NCI-H460 (cell line): ENCODE data around the gene PAPOLG. TPM values are rescaled to one million over a fixed set of nuclear protein-coding genes. Genes with fewer than 3 reads are reported as not detected.

ENCODE experiments used
- DNase-seq: peaks from one replicate; pipeline ENCODE4 v3.0.0-alpha.2; 2016; ENCODE audit warnings: low read depth; ENCODE audit errors: extremely low read depth
- polyA plus RNA-seq: library from polyadenylated mRNA; depleted of rRNA; stranded (reverse); fragments of >200 nt; gene quantifications from 2 replicates; pipeline ENCODE4 v1.2.3, GENCODE V29; 2014; cell fraction: nucleus; rRNA removed
- total RNA-seq: library from RNA; depleted of rRNA; stranded (reverse); fragments of >200 nt; shearing (Covaris generic); gene quantifications from 2 replicates; pipeline ENCODE4 v1.2.3, GENCODE V29; 2014; rRNA removed

The PAPOLG gene
- total RNA-seq: 21.6 and 29.0 TPM in 2 replicates
- polyA plus RNA-seq: 4.5 and 9.2 TPM in 2 replicates

DNA sequence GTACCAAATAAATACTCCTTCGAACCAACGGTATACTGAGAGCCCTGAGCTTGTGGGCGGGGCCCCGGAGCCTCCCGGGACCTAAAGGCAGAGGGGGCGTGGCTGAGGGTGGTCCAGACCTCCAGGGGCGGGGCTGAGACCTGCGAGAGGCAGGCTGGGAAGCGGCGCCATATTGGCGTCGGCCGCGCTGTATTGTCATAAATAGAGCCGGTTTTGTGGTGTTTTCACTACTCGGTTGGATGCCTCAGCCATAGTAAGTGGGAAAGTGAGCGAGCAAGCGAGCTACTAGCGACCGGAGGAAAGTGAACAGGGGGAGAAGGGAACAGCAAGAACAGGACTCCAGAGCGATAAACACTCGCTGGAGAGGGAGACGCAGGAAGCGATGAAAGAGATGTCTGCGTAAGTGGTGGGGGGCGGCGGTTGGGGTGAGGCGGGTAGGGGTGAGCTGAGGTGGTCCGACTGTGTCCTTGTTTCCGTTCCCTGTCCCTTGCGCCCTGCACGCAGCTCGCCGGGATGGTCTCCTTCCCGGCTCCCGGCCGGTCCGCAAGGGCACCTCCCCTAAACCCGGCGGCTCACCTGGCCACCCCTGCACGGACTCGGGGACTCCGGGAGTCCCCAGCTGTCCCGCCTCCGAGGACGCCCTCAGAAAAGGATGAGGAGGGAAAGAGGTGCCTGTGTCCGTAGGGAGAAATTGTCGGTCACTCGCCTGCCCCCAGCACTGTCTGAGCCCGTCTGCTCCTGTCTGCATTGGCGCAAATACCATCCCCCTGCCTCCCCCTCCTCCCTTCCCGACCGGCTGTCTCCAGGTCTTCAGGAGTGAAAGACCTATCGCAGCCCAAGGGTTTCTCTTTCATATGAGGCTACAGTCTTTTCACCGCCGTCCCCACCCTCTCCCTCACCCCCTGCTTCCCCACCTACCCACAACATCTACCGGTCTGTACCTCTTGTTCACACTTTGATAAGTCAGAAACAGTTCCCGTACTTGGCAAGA, at the start of gene PAPOLG:
Gene PAPOLG, plus strand, starts transcription at position 172 of the 991 bp plus-strand sequence. Its CDS starts 211 bp downstream, at position 383.
- peak; percentile 91 for DNase-seq

DNA sequence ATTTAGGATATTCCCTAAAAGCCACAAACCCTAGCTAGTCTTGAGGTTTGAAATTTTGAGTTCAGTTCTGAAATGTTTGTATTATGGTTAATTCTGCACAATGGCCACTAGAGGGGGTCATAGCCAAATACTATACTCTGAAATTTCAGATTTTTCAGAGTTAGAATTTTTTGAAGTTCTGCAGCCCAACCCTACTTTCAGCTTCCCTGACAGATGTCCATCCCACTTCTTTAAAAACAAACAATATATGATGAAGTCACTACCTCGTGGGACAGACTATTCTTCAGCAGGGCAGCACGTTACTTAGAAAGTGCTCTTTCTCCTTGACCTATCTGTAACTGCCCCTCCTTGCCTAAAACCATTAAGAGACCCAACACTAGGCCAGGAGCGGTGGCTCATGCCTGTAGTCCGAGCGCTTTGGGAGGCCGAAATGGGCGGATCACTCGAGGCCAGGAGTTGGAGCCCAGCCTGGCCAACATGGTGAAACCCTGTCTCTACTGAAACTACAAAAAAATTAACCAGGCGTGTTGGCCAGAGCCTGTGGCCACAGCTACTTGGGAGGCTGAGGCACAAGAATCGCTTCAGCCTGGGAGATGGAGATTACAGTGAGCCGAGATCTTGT, 48.2 kb upstream of the PAPOLG start:
- DNase-seq: peak; percentile 21

DNA sequence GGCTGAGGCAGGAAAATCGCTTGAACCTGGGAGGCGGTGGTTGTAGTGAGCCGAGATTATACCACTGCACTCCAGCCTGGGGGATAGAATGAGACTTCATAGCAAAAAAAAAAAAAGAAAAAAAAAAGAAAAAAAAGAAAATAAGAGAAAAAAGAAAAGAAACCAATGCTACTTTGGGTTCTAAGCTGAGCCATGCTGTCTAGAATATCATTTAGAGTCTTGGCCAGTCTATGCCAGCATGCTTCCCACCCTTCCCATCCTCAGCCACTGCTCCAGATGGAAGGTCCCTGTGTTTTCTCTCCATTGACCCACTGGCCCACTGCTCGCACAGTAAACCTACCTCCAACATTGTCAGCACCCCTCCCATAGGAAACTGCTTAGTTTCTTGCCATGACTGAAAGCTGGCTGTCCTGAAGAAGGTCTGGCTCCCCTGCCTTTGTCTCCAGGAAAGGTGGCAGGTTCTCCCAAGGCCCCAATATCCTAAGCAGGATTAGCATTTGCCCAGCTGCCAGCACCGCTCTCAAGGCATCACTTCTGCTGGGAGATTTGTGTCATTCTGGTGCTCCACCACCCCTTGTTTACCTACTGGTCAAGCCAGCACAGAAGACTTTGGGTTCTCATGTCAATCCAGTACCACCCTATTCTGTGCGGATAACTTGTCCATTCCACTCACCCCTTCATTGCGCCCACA, 47.3 kb upstream of the PAPOLG start:
- DNase-seq: no peak

DNA sequence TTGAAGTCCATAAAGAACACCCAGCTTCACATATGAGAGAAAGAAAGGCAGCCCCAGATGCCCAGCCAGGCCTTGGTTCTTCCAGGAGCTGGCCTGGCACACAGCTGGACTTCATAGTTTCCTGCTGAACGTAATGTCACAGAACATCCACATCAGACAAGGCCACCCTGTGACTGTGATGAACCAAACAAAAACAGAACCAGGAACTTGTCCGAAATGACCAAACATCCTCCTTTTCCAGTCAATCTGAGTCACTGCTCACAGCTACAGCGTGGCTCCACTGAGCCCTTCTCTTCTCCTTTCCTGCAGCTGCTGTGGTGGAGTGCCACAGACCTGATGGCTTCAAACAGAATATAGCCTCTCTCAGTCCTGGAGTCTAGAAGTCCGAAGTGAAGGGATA, 45.4 kb upstream of the PAPOLG start:
- DNase-seq: no peak

DNA sequence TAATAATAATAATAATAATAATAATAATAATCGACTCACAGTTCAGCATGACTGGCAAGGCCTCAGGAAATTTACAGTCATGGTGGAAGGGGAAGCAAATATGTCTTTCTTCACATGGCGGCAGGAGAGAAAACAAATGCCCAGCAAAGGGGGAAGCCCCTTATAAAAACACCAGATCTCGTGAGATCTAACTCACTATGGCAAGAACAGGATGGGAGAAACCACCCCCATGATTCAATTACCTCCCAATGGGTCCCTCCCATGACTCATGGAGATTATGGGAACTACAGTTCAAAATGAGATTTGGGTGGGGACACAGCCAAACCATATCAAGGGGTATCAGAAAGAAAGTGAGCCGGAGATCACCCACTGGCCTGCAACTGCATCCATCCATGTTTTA, 40.5 kb upstream of the PAPOLG start:
- no peak for DNase-seq

DNA sequence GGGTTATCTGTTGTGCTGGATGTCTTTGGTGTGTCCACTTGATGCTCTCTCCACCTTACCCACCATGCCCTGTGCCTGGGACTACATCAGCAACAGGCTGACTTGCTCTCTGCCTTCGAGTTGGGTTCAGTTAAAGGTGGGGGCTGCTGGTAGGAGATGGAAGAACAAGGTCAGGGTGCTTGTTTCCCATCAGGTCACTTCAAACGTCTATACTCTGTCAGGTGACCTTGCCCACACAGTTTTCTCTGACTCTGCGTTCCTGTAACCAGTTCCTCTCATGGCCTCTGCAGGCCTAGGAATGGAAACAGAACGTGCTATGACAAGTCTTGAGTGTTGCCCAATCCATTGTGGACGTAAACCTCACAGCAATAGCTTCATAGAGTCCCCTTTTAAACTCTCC, 38.4 kb upstream of the PAPOLG start:
- DNase-seq: no peak

DNA sequence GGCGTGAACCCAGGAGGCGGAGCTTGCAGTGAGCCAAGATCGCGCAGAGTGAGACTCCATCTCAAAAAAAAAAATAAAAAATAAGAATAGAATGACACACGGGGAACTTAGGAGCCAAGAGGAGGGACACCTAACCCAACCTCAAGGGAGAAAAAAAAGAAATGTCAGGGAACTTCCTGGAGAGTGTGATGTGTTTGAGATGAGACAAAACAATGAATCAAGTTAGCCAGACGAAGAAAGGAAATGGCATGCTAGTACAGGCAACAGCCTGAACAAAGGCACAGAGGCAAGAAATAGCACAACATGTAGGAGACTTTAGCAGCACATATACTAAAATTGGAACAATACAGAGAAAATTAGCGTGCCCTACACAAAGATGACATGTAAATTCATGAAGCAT, 36.7 kb upstream of the PAPOLG start:
- DNase-seq: no peak

DNA sequence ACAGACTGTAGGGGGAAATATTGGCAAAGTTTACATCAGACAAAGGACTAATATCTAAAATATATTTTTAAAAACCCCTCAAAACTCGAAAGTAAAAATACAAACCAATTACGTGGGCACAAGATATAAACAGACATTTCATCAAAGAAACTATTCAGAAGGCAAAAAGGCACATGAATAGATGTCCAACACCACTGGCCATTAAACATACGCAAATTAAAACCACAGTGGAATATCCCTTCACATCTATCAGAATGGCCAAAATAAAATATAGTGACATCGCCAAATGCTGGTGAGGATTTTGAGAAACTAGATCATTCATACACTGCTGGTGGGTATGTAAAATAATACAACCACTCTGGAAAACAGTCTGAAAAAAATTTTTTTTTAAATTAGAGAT, 30.6 kb upstream of the PAPOLG start:
- DNase-seq: no peak

DNA sequence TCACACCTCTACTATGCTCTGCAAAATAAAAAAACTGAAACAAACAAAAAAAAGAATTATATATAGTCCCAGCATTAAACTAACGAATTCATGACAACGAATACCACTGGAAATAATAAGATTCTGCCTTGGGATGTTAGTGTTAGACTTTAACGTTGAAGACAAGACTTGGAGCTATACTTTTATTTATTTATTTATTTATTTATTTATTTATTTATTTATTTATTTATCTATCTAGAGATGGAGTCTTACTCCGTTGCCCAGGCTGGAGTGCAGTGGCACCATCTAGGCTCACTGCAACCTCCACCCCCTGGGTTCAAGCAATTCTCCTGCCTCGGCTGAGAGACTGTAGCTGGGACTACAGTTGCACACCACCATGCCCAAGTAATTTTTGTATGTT, 27.2 kb upstream of the PAPOLG start:
- DNase-seq: no peak

DNA sequence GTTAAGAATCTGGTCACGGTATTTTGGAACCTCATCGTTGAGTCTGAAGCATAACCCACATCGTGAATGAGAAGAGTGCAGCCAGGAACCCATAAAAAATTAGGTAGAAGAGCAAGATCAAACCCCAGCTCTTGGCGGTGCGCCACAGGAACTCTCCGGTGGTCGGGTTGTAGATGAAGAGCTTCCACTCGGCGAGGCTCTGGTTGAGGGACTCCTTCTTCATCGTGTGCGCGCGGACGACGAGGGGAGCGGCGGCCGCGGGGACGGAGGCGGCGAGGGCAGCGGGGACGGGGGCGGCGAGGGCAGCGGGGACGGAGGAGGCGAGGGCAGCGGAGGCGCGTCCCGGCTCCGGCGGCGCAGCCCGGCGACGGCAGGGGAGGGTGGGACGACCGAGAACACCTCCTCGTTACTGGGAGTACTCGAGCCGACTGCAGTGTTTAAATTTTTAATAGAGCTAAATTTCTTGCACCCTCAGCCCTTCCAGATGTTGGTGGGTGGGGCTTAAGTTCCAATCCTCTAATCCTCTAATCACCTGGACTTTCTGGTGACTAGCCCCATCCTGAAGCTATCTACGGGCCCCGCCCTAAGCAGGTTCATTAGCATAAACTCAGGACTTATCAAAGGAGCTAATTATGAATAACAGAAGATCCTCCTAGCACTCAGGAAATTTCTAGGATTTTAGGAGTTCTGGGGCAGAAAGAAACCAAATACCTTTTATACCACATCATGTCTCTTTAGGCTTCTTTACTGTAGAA, 20.4 kb upstream of the PAPOLG start:
- DNase-seq: no peak

DNA sequence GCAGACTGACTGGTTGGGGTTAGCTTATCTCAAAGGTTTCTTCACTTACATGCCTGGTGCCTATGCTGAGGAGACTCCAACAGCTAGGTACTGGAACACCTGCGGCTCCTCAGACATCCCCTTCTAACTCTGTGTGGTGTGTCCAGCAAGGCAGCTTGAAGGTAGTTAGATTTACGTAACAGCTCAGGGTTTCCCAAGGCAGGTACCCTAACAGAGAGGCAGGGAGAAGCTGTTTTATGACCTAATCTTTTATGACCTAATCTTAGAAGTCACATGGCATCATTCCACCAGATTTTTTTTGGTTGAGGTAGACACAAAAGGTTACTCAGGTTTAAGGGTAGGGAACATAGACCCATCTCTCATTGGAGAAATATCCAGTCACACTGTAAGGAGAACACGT, 17.4 kb upstream of the PAPOLG start:
- no peak for DNase-seq

DNA sequence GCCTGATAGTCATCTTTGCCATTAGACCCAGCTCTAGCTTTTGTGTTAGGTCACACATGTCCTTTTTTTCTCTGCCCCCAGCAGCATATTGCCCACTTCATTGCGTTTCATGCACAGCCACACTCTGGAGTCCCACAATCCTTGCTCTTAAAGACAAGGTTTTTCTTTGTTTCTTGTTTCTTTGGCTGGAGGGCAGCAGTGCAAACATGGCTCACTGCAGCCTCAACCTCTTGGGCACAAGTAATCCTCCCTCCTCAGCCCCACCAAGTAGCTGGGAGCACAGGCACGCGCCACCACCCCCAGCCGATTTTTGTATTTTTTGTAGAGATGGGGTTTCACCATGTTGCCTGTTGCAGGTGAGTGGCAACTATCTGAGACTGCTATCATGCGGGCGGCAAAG, 16.9 kb upstream of the PAPOLG start:
- DNase-seq: no peak

DNA sequence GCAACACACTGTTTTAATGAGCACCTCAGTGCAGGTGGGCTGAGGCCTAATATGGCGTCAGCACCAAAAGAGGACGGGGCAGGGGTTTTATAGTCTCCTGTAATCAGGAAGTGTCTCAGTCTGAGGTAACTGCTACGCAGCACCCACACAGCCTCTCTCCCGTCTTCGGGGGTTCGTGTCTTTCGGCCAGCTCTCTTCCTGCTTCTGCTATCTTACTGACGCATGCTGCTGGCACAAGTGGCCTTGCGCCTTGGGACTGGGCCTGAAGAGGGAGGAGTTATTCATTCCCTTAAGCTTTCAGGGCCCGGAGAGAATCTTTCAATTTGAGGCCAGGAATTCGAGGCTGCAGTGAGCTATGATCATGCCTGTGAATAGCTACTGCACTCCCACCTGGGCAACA, 14.5 kb upstream of the PAPOLG start:
- no peak for DNase-seq

DNA sequence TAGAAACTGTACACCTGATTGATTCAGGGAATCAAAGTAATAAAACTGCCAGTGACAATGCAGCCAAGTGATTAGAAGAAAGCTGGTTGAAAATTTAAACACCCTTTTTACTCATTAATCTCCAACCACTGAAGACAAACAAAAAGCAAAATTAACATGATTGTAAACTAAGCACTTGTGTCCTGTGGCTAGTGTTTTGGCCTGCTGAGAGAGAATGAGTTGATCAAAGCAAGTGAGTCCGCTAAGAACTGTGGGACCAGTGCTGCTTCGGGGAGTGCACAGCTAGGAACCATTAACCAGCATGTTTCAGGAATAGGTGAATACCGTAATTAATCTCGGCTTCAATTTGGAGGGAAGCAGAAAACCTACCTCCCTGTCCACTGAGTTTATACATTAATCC, 13.6 kb upstream of the PAPOLG start:
- no peak for DNase-seq

DNA sequence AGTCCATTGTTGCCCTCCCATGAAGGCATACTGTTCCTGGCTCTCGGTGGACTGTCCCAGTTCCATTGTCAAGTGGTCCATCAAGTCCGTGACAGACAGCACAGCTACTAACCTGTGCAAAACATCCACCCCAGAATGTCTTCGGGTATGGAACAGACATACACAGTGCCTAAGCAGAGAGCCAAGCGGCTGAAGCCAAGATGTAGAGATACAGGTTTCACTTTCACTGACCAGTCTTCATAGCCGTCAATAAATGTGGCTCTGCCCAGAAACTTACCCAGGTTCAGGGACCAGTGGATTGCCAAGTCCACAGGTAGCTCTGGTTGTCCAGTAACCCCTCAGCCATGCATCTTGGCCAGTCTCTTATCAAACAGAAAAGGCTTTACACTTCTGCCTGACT, 10.7 kb upstream of the PAPOLG start:
- DNase-seq: no peak

DNA sequence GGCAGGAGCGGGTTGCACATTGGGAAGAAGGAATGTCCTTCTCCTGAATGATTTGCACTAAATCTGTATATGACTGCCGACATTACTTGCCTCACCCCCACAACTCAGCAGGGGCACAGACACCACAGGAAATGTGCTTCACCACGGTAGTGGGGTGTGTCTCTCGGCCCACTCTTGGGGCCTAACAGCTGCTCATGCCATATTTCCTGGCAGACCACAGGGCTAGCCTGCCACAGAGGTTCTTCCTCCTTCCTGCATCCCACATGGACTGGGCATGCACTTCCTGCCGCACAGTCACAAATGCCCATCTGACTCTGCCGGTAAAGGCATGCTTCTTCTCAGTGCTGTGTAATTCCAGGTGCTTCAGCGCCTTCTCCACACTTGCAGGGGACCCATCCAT, 10.3 kb upstream of the PAPOLG start:
- DNase-seq: no peak

DNA sequence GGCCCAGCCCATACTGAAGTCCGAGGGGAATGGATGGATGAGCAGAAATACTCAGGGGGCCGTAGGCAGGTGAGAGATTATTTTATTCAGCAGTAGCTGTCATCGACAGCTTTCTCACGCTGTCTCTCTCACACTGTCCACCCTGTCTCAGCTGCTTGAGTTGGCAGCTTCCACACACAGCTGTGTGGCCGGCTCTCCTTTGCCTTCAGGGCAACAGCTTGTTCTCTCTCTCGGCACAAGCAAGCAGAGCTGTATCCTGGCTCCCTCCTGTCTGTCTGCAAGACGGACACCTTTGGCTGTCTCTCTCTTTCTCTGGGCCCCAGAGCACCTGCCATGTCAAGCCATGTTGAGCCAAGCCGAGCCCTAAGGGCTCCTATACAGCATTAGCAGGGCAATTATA, 9.8 kb upstream of the PAPOLG start:
- no peak for DNase-seq

DNA sequence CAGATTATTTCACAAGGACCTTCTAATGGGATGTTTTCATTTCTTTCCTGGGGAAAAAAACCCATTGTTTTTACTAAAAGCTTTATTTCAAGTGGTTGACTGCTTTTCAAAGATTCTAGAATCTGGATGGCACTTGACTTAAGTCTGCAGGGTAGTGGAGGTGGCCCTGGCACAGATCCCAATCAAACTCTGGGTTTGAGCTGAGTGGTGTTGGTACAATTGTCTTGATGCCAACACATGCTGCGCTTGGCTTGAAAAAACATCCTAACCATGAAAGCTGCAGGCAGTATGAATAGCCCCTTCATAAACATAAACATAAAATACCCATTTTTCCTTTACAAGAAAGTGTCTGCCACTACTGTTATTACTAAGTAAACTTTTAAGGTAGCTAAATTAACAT, 3.6 kb downstream of the PAPOLG start:
- DNase-seq: no peak

DNA sequence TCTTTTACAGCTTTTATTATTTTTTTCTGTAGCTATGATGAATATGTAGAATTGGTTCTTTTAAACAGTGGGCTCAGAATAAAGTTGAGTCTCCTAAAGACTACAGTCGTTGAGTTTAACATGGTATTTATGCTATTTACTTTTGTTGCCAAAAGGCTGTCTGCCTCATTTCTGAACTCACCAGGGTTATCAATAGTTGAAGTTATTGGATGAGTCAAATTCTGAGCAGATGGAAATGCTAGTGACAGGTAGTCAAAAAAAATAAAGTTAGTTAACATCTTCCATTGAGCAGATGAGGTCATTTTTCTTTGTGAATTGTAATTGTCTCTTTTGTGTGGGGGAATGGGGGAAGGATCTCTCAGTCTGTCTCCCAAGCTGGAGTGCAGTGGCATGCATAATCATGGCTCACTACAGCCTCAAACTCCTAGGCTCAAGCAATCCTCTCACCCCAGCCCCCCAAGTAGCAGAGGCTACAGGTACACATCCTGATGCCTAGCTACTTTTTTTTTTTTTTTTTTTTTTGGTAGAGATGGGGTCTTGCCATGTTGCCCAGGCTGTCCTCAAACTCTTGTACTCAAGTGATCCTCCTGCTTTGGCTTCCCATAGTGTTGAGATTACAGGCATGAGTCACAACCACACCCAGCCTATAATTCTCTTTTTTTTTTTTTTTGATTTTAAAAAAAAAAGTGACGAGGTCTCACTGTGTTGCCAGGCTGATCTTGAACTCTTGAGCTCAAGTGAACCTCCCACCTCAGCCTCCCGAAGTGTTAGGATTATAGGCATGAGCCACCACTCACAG, 8.9 kb downstream of the PAPOLG start:
- no peak for DNase-seq

DNA sequence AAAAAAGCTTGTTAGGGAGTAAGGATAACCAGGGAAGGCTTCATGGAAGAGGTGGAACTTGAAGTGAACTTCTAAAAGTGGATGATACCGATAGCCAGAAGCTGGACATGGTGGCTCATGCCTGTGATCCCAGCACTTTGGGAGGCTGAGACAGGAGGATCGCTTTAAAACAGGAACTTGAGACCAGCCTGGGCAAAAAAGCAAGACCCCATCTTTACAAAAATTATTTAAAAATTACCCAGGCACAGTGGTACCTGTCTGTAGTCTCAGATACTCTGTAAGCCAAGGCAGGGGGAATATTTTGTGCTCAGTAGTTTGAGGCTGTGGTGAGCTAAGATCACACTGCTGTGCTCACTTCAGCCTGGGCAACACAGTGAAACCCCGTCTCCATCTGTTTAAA, 10.2 kb downstream of the PAPOLG start:
- DNase-seq: no peak
